ENCODE measurements around the gene QSOX1.

GRCh38 chr1:180249725-180250498, 95.2 kb downstream of the QSOX1 start:
- TF ChIP-seq CTCF (IDR thresholded peaks at IDR 0.05; ENCODE audit: insufficient read depth, low read length, poor library complexity, severe bottlenecking): no peak
- no peak for TF ChIP-seq EZH2phosphoT487 (conservative IDR thresholded peaks at IDR 0.05; ENCODE audit: low read length)

All from SU-DHL-6 (cell line).